ENCODE results near the gene MAP3K14.

Gene MAP3K14

DNA sequence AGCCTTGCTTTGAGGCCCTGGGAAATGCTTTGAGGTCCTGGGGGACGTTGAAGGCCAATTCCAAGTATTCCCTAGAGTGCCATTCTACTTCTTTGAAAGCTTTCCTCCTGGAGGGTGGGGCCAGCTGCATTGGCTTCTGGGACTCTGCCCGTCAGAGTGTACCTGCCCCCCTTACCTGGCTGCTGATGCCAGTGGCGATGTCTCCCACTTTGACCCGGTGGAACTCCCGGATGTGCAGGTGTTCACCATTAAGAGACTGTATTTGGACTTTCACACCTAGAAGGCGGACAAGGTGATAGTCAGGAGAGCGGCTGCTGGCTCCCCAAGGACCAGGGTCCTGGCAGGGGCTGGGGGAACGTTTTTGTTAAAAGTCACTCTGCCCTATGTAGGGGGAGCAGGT, 51.8 kb downstream of the MAP3K14 start:
- DNase-seq (ENCODE audit: extremely low read depth, low read depth): no peak
- TF ChIP-seq, protein P1, sequence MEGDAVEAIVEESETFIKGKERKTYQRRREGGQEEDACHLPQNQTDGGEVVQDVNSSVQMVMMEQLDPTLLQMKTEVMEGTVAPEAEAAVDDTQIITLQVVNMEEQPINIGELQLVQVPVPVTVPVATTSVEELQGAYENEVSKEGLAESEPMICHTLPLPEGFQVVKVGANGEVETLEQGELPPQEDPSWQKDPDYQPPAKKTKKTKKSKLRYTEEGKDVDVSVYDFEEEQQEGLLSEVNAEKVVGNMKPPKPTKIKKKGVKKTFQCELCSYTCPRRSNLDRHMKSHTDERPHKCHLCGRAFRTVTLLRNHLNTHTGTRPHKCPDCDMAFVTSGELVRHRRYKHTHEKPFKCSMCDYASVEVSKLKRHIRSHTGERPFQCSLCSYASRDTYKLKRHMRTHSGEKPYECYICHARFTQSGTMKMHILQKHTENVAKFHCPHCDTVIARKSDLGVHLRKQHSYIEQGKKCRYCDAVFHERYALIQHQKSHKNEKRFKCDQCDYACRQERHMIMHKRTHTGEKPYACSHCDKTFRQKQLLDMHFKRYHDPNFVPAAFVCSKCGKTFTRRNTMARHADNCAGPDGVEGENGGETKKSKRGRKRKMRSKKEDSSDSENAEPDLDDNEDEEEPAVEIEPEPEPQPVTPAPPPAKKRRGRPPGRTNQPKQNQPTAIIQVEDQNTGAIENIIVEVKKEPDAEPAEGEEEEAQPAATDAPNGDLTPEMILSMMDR (IDR thresholded peaks at IDR 0.05; ENCODE audit: low read depth, low read length): no peak

DNA sequence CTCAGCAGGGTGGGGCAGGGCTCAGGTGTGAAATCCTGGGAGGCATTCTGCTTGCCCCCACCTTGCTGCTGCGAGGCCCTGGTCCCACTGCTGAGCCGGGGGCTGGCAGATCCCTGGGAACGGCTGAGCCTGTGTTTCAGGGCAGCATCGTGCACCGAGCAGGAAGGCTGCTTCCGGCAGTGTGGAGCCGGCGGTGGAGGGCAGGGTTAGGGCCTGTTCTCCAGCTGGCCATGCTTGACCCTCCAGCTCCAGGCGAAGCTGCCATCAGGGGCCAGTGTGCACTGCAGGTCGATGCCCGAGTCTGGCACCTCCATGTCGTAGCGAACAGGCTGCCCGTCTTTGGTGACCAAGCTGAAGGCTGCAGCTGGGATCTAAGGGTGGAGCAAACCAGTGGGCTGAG, 52.4 kb downstream of the MAP3K14 start:
- no peak for DNase-seq (ENCODE audit: extremely low read depth, low read depth)
- TF ChIP-seq, protein P1 (IDR thresholded peaks at IDR 0.05; ENCODE audit: low read depth, low read length): no peak

DNA sequence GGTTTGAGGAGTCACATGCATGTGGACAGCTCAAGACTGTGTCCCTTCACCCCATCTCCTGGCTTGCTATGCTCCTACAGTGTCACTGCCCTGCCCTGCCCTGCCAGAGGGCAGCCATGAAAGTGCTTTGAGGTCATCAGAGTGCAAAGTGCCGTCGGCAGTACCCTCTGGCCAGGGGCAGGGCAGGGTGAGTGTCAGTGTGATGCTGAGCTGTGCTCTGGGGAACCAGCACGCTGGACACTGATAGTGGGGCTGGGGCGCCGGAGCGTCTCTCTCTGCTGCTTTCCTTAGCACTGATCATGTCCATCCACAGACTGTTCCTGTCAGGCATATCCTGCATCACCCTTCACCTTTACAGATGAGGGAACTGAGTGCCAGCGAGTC, 53.4 kb downstream of the MAP3K14 start:
- TF ChIP-seq, protein P1 (IDR thresholded peaks at IDR 0.05; ENCODE audit: low read depth, low read length): no peak
- DNase-seq (ENCODE audit: extremely low read depth, low read depth): no peak

DNA sequence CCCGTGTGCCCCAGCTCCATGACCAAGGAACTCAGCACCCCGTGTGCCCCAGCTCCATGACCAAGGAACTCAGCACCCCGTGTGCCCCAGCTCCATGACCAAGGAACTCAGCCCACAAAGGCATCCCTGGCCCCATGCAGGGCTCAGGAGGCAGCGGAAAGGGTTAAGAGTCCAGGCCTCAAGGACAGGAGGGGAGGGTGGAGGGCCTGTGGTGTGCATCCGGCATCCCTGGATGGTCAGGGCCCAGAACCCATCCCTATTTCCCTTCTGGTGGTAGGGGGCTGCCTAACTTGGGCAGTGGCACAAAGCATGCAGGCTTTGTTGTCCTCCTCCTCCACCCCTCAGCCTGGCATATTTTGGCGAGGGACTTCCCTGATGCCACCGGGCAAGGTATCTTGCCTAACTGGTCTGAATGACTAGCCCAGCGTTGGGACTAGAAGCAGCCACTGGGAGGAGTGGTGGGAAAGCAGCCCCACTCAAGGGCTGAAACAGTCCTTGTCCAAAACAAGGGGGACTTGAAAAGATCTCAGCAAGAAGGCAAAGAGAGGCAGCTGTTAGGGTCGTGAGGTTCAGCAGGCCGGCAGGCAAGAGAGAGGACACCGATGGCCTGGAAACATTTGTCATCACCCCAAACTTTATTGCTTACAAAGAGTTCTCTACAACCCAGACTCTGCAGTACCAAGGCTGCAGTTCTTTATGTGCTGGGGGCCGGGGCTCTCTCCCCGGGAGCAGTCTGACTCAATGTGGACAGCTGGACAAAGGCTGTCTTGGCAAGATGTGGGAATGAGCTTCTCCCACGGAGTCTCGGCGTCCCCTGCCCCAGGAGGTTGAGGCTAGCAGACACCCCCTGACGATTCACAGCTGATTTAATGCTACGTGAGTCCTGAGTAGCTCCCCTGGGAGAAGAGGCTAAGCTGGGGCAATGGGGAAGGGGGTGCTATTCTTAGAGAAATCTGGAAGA, 54.0 kb downstream of the MAP3K14 start:
- DNase-seq (ENCODE audit: extremely low read depth, low read depth): no peak
- TF ChIP-seq, protein P1 (IDR thresholded peaks at IDR 0.05; ENCODE audit: low read depth, low read length): peak; percentile 3

DNA sequence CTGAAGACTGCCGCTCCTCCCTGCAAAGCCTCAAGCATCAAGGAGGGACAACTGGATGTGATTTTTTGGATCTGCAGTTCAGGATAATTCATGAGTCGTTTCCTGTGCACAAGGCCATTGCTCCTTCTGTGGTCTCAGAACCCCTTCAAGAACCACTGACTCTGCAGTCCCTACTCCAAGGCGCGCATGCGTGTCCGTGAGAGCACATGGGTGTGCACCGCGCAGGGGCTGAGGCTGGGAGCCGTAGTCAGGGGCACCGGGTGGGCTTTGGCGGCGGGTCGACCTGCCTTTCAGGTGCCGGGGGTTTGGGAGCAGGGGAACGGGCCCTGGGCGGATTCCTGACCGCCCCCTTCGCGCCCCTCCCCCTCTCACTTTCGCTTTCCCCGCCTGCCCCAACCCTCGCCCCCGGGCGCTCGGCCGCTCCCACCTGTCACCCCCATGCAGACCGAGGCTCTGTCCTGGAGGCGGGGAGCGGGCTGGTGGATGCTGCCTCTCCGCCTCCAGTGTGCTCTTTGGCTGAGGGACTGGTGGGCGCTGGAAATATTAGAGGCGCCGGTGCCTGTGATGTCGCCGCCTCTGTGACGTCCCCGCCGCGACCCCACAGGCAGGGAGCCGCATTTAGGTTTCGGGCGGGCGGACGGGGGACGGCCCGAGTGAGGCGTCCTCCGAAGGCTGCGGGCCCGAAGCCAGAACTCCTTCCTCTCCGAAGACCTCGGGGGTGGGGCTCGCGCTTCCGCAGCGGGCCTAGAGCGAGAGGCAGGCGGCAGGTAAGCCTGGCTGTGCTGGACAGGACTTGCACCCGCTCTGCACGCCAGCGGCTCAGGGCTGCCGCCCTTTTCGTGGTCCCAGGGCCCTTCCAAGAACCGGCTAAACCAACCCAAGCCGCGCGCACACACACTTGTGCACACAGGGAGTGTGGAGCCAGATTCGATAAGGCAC, 55.0 kb downstream of the MAP3K14 start, which contains the start of gene SPATA32:
Gene SPATA32, minus strand, starts transcription at position 518 of the 939 bp plus-strand sequence. Its CDS starts 78 bp downstream, at position 440.
- TF ChIP-seq, protein P1 (IDR thresholded peaks at IDR 0.05; ENCODE audit: low read depth, low read length): no peak
- DNase-seq (ENCODE audit: extremely low read depth, low read depth): no peak

DNA sequence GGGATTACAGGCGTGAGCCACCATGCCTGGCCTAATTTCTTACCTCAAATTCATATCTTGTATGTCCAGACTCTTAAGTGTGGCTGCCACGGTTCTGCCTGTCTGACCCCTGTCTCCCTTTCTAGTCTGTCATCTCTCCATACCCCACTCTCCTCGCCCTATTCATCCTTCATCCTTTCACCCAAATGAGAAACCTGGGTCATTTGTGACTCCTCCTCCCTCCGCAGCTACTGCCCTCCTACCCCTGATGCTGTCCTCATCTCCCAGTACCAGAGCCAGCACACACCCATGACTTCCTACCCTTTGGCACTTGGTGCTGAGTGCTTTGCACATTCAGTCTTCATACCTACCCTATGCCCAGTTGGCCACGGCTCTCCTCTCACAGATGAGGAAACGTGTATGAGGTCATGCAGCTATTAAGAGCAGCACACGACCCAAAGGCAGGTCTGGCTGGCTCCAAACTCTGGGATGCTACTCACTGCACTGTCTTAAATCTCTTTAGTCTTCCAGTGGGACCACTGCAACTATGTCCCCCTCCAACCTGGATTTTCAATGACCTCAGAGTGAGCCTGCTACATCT, 56.5 kb downstream of the MAP3K14 start:
- TF ChIP-seq, protein P1 (IDR thresholded peaks at IDR 0.05; ENCODE audit: low read depth, low read length): no peak
- DNase-seq (ENCODE audit: extremely low read depth, low read depth): no peak
